ENCODE measurements around the gene XCR1.
A peak's percentile ranks its signal among the peaks of the same experiment; 100 is the strongest.

The XCR1 gene

DNA sequence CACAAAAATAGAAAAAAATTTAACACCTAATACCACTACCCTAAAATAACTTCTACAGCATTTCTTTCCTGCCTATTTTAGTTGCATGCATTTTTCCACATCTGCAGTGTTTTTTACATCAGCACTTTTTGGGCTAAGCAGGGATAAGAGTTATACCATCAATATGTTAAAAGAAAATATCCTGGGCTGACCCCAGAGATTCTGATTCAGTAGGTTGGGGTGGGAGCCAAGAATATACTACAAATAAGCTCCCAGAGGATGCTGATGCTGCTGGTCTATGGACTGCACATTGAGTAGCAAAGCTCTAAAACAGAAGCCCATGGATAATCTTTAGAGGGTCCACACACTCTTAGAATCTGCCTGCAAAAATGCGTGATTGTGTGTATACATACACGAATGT lies 46.5 kb downstream of the XCR1 start:
- no peak for DNase-seq

DNA sequence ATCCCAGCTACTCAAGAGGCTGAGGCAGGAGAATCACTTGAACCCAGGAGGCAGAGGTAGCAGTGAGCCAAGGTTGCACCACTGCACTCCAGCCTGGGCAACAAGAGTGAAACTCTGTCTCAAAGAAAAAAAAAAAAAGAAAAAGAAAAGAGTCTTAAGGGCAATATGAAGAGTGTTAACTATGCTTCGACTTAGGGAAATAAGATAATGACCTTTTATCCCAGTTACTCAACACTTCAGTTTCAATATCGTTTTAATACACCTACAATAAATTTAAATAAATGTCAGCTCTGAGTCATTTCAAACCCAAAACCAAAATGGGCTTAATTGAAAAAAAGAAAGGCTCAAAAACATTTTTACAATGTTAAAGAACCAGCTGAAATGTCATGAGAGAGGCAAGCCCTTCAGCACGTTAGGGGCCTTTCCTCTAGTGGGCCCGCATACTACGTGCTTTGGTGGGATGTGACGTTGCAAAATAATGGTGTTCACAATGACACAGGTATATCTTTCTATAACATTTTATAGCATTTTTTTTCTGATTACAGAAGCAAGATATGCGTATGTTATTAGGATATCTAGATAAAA lies 47.0 kb downstream of the XCR1 start:
- no peak for DNase-seq

DNA sequence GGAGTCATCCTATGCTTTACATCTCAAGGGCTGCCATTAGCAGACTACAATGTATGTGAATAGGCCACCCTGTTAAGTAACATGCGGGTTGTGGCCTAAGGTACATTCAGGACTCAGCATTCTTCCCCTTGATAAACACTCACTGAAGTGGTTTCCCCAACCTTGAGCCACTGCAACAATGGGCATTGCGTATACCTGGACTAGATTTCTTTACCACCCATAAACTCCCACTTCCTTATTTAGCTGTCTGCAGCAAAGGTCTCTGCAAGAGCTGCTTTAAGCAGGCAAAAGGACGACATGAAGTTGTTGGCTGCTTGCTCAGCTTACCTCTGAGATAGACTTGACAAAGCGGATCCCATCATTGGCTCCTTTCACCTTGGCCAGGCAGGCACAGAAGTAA lies 47.9 kb downstream of the XCR1 start:
- no peak for DNase-seq

DNA sequence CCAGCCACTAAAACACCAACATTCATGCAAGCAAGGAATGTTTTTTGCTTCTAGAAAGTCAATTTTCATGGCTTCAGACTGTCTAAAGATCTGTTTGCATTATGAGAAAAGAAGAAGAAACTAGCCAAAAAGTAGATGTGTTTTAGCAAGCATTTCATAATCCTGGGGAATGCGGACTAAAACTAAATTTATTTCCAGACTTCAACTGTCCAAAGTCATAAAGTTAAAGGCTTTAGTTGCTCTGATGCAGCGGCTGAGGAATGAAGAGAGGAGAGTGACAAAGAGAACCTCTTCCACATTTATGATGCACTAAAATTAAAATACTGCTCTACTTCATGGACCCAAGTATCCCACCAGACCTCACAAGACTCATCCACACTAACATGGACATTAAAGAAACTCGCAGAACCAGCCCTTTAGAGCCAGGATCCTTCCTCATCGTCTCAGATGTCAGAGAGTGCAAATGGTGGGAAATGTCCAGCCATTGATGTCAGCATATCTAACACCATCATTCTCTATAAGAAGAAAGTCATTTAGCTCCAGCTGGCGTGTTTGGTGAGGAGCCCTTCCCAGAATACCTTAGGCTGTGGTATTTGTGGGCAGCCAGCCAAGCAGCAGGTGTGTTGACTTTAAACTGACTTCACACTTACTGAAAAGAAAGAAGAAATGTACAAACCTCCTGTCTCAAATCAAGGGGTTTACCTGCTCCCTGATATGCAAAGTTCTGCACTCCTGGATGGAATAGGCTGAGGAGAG lies 49.1 kb downstream of the XCR1 start:
- DNase-seq = peak; percentile 79

DNA sequence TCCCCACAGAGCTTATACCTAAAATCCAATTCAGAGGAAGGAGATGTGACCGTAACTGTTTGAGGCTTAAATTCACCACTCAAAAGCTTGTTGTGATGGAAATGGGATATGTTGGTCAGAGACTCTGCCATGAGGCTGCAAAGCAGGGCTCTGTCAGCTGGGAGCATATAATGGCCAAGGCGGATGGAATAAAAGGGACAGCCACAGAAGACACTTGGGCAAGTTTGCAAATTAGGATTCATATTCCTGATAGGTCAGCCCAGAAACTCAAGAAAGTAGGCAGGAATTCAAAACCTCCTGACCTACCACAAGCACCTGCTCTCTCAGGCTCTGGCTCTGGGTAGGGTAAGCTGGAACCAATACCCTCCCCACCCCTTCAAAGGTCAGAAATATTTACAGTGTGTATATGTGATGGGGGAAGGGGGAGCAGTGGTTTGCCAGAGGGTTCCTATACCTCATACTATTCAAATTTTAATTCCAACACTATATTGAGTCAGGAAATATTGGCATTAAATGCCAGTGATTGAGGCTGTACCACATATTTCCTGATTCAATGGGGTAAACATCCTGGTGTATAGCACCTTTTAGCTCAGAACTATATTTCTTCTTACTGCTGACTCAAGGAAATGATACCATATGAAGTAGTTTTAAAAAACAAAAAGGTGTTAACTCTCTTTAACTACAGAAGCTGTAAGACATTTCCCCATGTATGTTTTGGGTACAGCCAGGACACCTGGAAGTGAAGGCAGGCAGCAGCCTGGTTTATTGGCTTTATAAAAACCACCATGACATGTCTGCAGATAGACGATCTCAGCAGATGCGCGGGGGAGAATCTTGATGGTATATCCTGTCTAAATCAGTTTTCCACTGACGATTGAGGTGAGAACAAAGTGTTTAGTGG lies 50.8 kb downstream of the XCR1 start:
- peak; percentile 44 for DNase-seq

DNA sequence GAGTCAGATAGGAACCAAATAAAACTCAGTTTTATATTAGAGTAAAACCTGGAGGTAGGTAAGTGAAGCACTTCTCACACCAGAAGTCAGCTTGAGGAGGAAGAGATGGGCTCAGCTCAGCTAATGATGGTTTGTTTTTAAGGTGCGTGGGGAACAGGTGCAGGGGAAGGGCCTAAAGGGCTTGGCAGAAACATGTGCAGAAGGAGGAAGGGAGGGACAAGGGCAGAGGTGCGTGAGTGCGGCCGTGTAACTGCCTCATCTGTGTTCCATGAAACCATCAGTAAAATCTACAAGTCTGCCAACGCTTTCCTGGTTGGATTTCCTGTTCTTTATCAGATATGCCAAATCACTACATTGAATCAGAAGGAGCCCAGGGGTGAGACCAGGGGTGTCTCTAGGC lies 51.6 kb downstream of the XCR1 start:
- DNase-seq = no peak

DNA sequence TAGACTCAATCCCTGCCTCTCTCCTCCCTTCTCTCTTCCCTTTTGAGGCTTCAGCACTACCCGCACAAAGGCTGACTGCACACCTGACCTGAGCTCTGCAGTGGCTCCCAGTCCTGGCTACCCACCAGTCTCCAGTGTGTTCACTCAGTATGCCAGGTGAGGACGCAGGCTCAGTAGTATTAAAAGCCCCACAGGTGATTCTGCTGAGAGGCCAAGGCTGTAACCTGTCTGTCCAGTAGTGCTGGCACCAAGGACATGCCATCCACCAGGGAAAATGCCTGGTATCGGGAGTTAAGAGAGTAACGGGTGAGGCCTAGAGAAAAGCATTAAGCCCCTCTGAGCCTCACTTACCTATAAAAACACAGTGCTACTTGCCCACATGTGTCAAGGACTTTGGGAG lies 52.6 kb downstream of the XCR1 start:
- no peak for DNase-seq

DNA sequence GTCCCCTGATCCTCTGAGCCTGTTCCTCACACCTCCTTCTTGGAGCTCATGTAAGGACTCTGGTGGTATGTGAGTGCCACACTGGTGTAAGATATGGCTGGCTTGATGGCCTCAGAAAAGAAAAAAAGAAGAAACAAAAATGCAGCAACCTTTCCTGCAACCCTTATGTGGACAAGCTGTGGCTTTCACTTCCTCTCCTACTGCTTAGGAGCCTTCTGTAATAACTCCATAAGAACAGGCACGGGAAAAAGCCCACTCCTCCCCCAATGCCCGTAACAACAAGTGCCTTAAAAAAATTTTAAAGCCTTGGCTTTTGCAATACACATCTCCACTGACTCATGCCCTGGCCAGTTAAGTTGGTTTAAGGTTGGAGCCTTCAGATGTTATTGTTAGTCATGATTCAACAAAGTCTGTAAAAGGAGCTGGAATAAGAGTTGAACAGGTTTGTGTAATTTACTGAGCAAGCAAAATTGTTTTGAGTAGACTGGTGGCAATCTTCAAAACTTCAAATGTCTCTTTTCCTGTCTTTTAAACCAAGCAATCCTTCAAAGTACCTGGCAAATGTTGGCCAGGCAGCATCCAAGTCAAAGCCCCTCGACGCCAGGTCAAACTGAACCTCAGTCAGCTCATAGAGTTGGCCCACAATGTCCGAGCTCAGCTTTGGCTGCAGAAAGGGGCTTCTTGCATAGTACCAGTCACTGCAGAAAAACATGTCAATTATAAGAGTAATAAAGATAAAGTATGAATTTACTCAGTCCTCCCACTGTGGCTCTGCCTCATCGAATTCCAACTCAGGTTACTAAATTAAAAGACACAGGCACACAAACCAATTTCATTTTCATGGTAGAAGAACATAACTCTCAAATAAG lies 54.5 kb downstream of the XCR1 start:
- no peak for DNase-seq

DNA sequence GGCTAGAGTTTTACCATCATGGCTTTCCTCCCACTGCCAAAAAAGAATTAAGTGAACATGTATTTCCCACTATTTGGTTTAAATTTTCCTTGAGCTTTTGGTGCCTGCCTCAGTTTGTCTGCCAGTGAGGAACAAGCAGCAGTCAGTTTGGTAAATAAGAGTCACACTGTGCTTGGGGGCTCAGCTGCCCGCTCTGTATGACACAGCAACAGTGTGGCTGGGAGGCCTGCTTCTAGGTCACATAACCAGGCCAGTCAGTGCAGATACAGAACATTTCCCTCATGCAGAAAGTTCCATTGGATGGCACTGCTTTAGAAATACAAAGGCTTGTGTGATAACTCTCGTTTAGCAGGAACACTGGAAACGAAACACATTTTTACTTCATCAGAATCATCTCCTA lies 57.3 kb downstream of the XCR1 start:
- no peak for DNase-seq

DNA sequence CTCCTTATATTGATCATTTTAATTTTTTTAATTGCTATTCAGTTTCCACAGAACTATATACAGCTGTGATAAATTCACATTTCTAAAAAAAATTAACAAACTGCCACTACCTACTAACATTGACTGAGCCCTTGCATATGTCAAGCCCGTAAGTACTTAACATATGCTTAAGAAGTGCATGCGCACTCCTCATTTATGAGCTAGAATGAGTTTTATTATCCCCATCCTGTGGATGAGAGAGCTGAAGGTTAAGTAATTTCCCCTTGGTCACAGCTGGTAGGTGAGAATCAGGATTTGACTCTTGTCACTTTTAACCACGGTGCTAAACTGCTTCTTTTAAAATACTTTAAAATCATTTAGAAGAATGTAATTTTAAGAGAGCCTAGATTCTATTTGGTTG lies 58.2 kb downstream of the XCR1 start:
- DNase-seq = no peak

DNA sequence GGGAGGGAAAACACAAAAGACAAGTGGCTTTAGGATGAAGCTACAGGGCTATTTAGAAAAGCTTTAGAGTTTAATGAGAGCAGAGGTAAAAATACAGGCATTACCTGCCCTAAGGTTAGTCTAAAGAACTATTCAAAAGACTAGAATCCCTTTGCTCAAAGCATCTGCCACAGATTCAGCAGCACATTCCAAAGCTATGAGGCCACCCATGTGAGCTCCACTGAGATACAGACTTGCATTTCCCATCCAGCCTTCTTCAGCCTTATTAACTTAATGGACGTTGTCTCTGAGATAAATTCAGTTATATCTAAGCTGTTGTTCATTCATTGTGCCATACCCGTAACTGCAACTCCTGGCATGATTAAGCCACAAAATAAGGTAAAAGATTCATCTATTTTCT lies 58.6 kb downstream of the XCR1 start:
- no peak for DNase-seq

DNA sequence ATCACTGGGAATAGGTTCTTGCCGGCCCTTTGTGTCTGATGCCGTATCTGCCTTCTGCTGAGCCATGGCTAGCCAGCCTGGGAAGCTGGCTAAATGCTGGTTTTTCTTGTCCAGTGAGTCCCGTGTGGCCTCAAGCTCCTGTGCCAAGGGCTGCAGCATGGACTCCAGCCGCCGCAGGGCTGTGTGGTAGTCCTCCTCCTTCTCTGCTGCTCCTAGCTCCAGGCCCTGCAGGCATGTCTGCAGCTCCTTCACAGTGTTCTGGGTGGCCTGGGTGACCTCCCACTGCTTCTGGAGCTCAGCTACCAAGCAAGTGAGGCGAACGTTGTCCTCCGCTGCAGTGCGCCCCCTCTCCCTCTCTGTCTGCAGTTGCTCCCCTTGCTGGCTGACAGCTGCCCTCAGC lies 59.1 kb downstream of the XCR1 start:
- no peak for DNase-seq

DNA sequence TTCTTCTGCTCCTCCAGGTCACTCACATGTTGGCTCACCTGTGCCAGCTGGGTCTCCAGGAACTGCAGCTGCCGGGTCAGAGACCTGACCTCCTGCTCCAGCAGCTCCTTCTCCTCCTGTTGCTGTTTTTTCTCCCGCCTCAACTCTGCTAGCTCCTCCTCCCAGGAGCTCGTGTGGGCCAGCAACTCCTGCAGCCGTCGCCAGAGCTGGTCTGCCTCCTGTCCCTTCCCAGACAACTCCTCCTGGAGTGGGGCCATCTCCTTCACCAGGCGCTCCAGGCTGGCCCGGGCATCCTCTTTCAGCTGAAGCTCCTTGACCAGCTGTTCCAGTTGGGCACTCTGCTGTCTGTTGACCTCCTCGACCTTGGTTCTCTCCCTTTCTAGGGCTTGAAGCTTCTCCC lies 59.6 kb downstream of the XCR1 start:
- DNase-seq = no peak
